Measurements from ENCODE around the gene MPL.

GRCh38 chr1:43305926-43306687 lies 31.5 kb upstream of the MPL start:
- TF ChIP-seq XBP1 (CRISPR knock-in tag; IDR thresholded peaks at IDR 0.05) (no peak), CTCF (CRISPR knock-in tag; IDR thresholded peaks at IDR 0.05) (no peak)

Measured in HepG2 (cell line).